MM.1S (cell line): Measurements from ENCODE around the gene ZNF277.

Experiments used
- EZH2 ChIP-seq: fragments of 300-600 bp; sonication (generic); optimal IDR thresholded peaks from 2 replicates; pipeline ENCODE3; 2017; ENCODE audit warnings: low read depth, mild to moderate bottlenecking, antibody characterized with exemption, low read length, mixed read lengths
- EZH2phosphoT487 ChIP-seq: fragments of 300-600 bp; sonication (generic); IDR thresholded peaks from 2 replicates; pipeline ENCODE4 v1.6.1; 2018; ENCODE audit warnings: antibody characterized with exemption, low read length
- TF ChIP-seq, protein P1 (sequence below): fragments of 300-600 bp; sonication (generic); IDR thresholded peaks from 2 replicates; pipeline ENCODE4 v1.5.1; 2016; ENCODE audit warnings: antibody characterized with exemption, low read length, mixed read lengths

DNA sequence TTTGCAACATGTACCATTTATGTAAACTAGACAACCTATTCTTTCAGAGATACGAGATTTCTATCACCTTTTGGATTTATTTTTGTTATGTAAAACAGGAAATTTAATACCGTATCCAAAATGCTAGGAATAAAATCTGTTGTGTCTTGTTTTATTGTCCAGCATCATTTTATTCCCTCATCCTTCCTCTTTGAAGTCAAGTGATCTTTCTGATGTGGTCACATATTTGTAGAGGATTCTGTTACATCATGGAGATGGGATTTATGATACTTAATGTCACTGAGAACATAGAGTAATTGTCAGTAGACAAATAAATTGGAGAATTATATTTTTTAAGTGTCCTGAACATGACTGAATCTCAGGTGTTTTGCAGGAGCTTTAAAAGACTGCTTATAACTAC, 64.7 kb downstream of the ZNF277 start:
- TF ChIP-seq, protein P1, sequence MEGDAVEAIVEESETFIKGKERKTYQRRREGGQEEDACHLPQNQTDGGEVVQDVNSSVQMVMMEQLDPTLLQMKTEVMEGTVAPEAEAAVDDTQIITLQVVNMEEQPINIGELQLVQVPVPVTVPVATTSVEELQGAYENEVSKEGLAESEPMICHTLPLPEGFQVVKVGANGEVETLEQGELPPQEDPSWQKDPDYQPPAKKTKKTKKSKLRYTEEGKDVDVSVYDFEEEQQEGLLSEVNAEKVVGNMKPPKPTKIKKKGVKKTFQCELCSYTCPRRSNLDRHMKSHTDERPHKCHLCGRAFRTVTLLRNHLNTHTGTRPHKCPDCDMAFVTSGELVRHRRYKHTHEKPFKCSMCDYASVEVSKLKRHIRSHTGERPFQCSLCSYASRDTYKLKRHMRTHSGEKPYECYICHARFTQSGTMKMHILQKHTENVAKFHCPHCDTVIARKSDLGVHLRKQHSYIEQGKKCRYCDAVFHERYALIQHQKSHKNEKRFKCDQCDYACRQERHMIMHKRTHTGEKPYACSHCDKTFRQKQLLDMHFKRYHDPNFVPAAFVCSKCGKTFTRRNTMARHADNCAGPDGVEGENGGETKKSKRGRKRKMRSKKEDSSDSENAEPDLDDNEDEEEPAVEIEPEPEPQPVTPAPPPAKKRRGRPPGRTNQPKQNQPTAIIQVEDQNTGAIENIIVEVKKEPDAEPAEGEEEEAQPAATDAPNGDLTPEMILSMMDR: no peak
- no peak for TF ChIP-seq EZH2phosphoT487
- TF ChIP-seq EZH2: no peak
